Measurements from ENCODE around the gene RNF144B. TPM values are rescaled to one million over a fixed set of nuclear protein-coding genes. Genes with fewer than 3 reads are reported as not detected.

The RNF144B gene
- total RNA-seq, 1 donor, result 2.6 TPM

DNA sequence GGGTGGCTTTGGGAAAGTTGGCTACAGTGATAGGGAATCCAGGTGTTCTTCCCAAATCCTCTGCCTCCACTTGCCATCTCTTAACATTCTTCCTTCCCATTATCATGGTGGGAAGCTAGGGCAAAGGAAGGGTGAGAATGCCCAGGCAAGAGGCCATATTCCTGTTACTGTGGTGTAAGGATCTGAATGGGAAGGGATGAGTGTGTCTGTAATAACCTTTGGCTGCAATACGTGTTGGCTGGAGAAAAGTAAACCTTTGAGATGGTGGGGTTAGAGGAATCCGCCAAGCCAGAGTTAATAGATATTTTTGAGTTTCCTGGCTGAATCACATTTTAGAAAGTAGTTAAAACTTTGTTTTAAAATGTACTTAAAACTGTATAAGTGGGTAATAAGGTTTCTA lies 45.9 kb downstream of the RNF144B start:
- TF ChIP-seq, protein P1, sequence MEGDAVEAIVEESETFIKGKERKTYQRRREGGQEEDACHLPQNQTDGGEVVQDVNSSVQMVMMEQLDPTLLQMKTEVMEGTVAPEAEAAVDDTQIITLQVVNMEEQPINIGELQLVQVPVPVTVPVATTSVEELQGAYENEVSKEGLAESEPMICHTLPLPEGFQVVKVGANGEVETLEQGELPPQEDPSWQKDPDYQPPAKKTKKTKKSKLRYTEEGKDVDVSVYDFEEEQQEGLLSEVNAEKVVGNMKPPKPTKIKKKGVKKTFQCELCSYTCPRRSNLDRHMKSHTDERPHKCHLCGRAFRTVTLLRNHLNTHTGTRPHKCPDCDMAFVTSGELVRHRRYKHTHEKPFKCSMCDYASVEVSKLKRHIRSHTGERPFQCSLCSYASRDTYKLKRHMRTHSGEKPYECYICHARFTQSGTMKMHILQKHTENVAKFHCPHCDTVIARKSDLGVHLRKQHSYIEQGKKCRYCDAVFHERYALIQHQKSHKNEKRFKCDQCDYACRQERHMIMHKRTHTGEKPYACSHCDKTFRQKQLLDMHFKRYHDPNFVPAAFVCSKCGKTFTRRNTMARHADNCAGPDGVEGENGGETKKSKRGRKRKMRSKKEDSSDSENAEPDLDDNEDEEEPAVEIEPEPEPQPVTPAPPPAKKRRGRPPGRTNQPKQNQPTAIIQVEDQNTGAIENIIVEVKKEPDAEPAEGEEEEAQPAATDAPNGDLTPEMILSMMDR (IDR thresholded peaks at IDR 0.05; ENCODE audit: insufficient read depth, low read depth, low read length), result no peak
- DNase-seq (ENCODE audit: low read depth), result no peak
- no peak overlapping the region for H3K4me3 ChIP-seq (ENCODE audit: low read depth, low read length)

GRCh38 chr6:18436341-18436740 lies 49.2 kb downstream of the RNF144B start:
- TF ChIP-seq, protein P1 (IDR thresholded peaks at IDR 0.05; ENCODE audit: insufficient read depth, low read depth, low read length), result no peak
- no peak overlapping the region for H3K4me3 ChIP-seq (ENCODE audit: low read depth, low read length)
- DNase-seq (ENCODE audit: low read depth), result no peak

DNA sequence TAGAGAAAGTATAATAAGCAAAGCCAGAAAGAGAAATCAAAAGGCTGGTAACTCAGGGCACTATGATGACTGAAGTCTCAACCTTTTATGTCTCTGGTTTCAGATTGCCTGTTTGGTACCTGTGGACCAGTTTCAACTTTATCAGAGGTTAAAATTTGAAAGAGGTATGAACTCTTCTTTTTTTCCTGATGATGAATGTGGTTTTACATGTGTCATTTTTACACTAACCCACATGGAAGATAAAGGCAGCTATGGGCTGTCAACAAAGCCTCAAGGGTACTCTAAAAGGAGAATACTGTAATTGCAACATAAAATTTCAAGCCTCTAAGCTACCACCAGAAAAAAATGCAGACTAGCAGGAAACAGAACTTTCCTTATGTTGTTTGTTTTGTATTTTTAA lies 52.4 kb downstream of the RNF144B start:
- DNase-seq (ENCODE audit: low read depth), result no peak
- TF ChIP-seq, protein P1 (IDR thresholded peaks at IDR 0.05; ENCODE audit: insufficient read depth, low read depth, low read length), result no peak
- H3K4me3 ChIP-seq (ENCODE audit: low read depth, low read length), result no peak overlapping the region

DNA sequence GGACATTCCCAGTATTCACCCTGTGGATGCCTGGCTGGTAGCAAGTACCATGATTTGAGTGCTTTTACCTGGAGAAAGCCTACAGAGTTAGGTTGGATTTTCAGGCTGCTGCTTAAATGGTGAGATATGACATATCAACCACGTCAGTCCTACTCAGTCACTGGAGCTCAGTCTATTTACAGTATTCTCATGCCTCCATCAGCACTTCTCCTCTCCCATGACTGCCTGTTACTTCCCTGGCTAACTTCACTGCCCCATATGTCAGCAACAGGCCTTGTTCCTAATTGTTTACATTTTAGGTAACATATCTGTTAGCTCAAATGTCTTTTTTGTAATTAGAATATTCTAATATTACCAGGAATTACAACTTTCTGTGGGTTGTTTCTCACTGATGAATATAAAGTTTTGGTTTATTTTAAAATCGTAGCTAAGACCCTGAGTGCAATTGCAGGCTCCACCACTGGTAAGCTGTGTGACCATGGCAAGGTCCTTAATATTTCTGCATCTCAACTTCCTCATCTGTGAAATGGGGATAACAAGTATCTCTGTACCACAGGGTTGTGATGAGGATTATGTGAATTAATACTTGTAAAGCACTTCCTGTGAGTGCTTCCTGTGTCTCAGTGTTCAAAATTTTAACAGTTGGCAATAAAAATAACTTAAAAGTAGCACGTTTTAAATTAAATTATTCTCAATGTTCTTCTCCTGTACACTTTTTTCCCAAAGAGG lies 54.3 kb downstream of the RNF144B start:
- H3K4me3 ChIP-seq (ENCODE audit: low read depth, low read length), result no peak overlapping the region
- DNase-seq (ENCODE audit: low read depth), result no peak
- TF ChIP-seq, protein P1 (IDR thresholded peaks at IDR 0.05; ENCODE audit: insufficient read depth, low read depth, low read length), result no peak

DNA sequence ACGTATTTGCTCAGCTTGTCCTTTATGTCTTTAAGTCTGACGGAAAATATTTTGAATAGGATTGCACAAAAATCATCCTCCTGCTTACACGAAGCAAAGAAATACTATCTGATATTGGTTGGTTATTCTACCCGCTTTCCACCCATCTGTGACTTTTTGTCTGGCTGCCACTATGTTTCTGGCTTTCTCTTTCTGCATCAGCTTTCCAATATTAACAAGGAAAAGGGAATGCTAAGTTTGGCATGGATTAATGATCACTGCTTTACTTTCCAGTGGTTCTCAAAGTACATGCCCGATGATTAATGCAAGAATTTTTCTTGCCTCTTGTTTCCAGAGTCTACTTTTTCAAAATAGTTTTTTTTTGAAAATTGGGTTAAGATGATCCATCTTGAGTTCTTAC lies 57.0 kb downstream of the RNF144B start:
- TF ChIP-seq, protein P1 (IDR thresholded peaks at IDR 0.05; ENCODE audit: insufficient read depth, low read depth, low read length), result no peak
- DNase-seq (ENCODE audit: low read depth), result no peak
- no peak overlapping the region for H3K4me3 ChIP-seq (ENCODE audit: low read depth, low read length)

GRCh38 chr6:18445228-18445627 lies 58.1 kb downstream of the RNF144B start:
- no peak overlapping the region for H3K4me3 ChIP-seq (ENCODE audit: low read depth, low read length)
- TF ChIP-seq, protein P1 (IDR thresholded peaks at IDR 0.05; ENCODE audit: insufficient read depth, low read depth, low read length), result no peak
- no peak for DNase-seq (ENCODE audit: low read depth)

DNA sequence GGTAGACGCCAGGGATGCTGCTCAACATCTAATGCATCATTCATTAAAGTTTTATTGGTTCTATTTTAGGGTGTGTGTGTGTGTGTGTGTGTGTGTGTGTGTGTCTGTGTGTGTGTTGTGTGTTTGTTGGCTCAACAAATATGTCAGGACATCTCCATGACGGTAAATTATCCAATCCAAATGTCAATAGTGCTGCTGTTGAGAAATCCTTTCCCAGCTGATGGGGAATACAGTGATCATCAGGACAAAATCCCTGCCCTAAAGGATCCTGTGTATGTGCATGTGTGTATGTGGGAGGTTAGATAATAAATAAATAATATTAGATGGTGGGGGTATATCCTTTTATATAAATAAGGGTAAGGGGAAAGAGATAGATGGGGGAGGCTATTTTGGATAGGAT lies 59.6 kb downstream of the RNF144B start:
- H3K4me3 ChIP-seq (ENCODE audit: low read depth, low read length), result no peak overlapping the region
- no peak for DNase-seq (ENCODE audit: low read depth)
- TF ChIP-seq, protein P1 (IDR thresholded peaks at IDR 0.05; ENCODE audit: insufficient read depth, low read depth, low read length), result no peak
